ENCODE data around the gene RELN. TPM values are rescaled to one million over a fixed set of nuclear protein-coding genes. Genes with fewer than 3 reads are reported as not detected.

The RELN gene
- total RNA-seq, 4 donors from 2014 or later = 2.2 to 8.6 (median 3.5) TPM

GRCh38 chr7:103710247-103710646 is 279.2 kb downstream of the RELN start:
- TF ChIP-seq POLR2A (IDR thresholded peaks at IDR 0.05) (no peak), POLR2AphosphoS5 (IDR thresholded peaks at IDR 0.05) (no peak), EP300 (IDR thresholded peaks at IDR 0.05) (no peak), CTCF (IDR thresholded peaks at IDR 0.05) (no peak)
- H3K36me3 ChIP-seq = no peaks in the 10 kb centered on the region
- no peak overlapping the region for H3K27ac ChIP-seq
- no peak for ATAC-seq
- H3K4me1 ChIP-seq = no peaks in the 10 kb centered on the region
- H3K27me3 ChIP-seq = no peaks in the 10 kb centered on the region
- H3K4me3 ChIP-seq = no peak overlapping the region
- WGBS, 2 donors (ENCODE audit: low coverage in 1 of 2) = 56 to 66% methylated on average over 2 of the region's 2 CpGs
- H3K9me3 ChIP-seq = no peaks in the 10 kb centered on the region

GRCh38 chr7:103706805-103707204 is 282.7 kb downstream of the RELN start:
- ATAC-seq = no peak
- no peak for TF ChIP-seq EP300 (IDR thresholded peaks at IDR 0.05)
- TF ChIP-seq POLR2A (IDR thresholded peaks at IDR 0.05) = no peak
- TF ChIP-seq CTCF (IDR thresholded peaks at IDR 0.05) = no peak
- no peak for TF ChIP-seq POLR2AphosphoS5 (IDR thresholded peaks at IDR 0.05)

GRCh38 chr7:103705542-103705941 is 283.9 kb downstream of the RELN start:
- Histone ChIP-seq H3K4me1 (no peaks in the 10 kb centered on the region), H3K36me3 (no peaks in the 10 kb centered on the region), H3K4me3 (no peak overlapping the region), H3K9me3 (no peaks in the 10 kb centered on the region), H3K27me3 (no peaks in the 10 kb centered on the region), H3K27ac (no peak overlapping the region)
- 71 to 86% methylated on average over 3 of the region's 3 CpGs for WGBS, 2 donors (ENCODE audit: low coverage in 1 of 2)
- TF ChIP-seq POLR2AphosphoS5 (IDR thresholded peaks at IDR 0.05) (no peak), EP300 (IDR thresholded peaks at IDR 0.05) (no peak), POLR2A (IDR thresholded peaks at IDR 0.05) (no peak), CTCF (IDR thresholded peaks at IDR 0.05) (no peak)
- ATAC-seq = no peak

More at GRCh38 chr7:103706805-103707204, 282.7 kb downstream of the RELN start:
- H3K4me1 ChIP-seq = no peaks in the 10 kb centered on the region
- no peaks in the 10 kb centered on the region for H3K9me3 ChIP-seq
- H3K36me3 ChIP-seq = no peaks in the 10 kb centered on the region
- H3K4me3 ChIP-seq = no peak overlapping the region
- H3K27me3 ChIP-seq = no peaks in the 10 kb centered on the region
- 64% methylated on average over 1 of the region's 1 CpG; no CpG with 5 or more reads in 1 of the 2 donors for WGBS, 2 donors (ENCODE audit: low coverage in 1 of 2)
- no peak overlapping the region for H3K27ac ChIP-seq

- no peak for ATAC-seq
- Histone ChIP-seq H3K4me1 (no peaks in the 10 kb centered on the region), H3K4me3 (no peak overlapping the region), H3K27me3 (no peaks in the 10 kb centered on the region), H3K36me3 (no peaks in the 10 kb centered on the region), H3K27ac (no peak overlapping the region), H3K9me3 (no peaks in the 10 kb centered on the region)
- TF ChIP-seq POLR2A (IDR thresholded peaks at IDR 0.05) = no peak
- no peak for TF ChIP-seq CTCF (IDR thresholded peaks at IDR 0.05)
- no peak for TF ChIP-seq EP300 (IDR thresholded peaks at IDR 0.05)
- no peak for TF ChIP-seq POLR2AphosphoS5 (IDR thresholded peaks at IDR 0.05)
- 78 to 90% methylated on average over 1 of the region's 1 CpG for WGBS, 2 donors (ENCODE audit: low coverage in 1 of 2)
These were observed 284.8 kb downstream of the RELN start for GRCh38 chr7:103704701-103705100.

- H3K4me3 ChIP-seq = no peak overlapping the region
- no peaks in the 10 kb centered on the region for H3K27me3 ChIP-seq
- ATAC-seq = no peak
- no peak for TF ChIP-seq EP300 (IDR thresholded peaks at IDR 0.05)
- TF ChIP-seq POLR2A (IDR thresholded peaks at IDR 0.05) = no peak
- TF ChIP-seq POLR2AphosphoS5 (IDR thresholded peaks at IDR 0.05) = no peak
- TF ChIP-seq CTCF (IDR thresholded peaks at IDR 0.05) = no peak
- H3K36me3 ChIP-seq = no peaks in the 10 kb centered on the region
- no peak overlapping the region for H3K27ac ChIP-seq
- 41 to 45% methylated on average over 3 of the region's 3 CpGs for WGBS, 2 donors (ENCODE audit: low coverage in 1 of 2)
- H3K9me3 ChIP-seq = no peaks in the 10 kb centered on the region
- H3K4me1 ChIP-seq = no peaks in the 10 kb centered on the region
These were observed 286.5 kb downstream of the RELN start for GRCh38 chr7:103702982-103703381.

All from gastroesophageal sphincter (tissue), 4 donors.